IMR-90 (cell line): ENCODE measurements around the gene NEDD4L. TPM values are rescaled to one million over a fixed set of nuclear protein-coding genes. Genes with fewer than 3 reads are reported as not detected.

ENCODE experiments used
- ATAC-seq: fragments of 200-7000 bp; cut with Tn5 transposase; 2 replicates; pipeline ENCODE4 v1.9.1; 2020; ENCODE audit warnings: low read depth, mild to moderate bottlenecking, moderate library complexity
- BruUV-seq: library from RNA; stranded (reverse); fragments of 400-500 nt; replicated peaks from 2 replicates; lab custom pipeline; 2021; lab: Mats Ljungman, UMichigan
- CTCF ChIA-PET: fragments of 300-600 bp; formaldehyde crosslinking; extraction: SDS; loops from one replicate; lab custom pipeline; 2021; ENCODE audit warnings: antibody characterized with exemption; lab: Yijun Ruan, JAX
- POLR2A ChIA-PET: fragments of 300-600 bp; sonication (Branson Sonifier 250); formaldehyde crosslinking; loops from one replicate; lab custom pipeline; 2022; ENCODE audit warnings: antibody characterized with exemption; ENCODE audit not compliant: unreplicated experiment; lab: Charles Lee
- DNase-seq: peaks from one replicate; pipeline ENCODE4 v3.0.0; 2013
- H2AFZ ChIP-seq: replicated peaks from 2 replicates; pipeline ENCODE3; 2013; ENCODE audit warnings: low read length, mild to moderate bottlenecking; ENCODE audit not compliant: poor library complexity
- H2AK5ac ChIP-seq: 2 replicates; pipeline ENCODE4 v1.6.1; 2013; ENCODE audit warnings: low read depth, low read length, inconsistent platforms
- H2AK9ac ChIP-seq: replicated peaks from 2 replicates; pipeline ENCODE3; 2013; ENCODE audit warnings: mild to moderate bottlenecking, low read depth, low read length, moderate library complexity; ENCODE audit not compliant: poor library complexity
- H2BK120ac ChIP-seq: 2 replicates; pipeline ENCODE4 v1.6.1; 2013; ENCODE audit warnings: low read depth, low read length, inconsistent platforms
- H2BK15ac ChIP-seq: 3 replicates; pipeline ENCODE4 v1.6.1; 2013; ENCODE audit warnings: low read depth, low read length, inconsistent platforms
- H2BK20ac ChIP-seq: 2 replicates; pipeline ENCODE4 v1.6.1; 2013; ENCODE audit warnings: low read depth, mild to moderate bottlenecking, inconsistent platforms, low read length, moderate library complexity
- H2BK5ac ChIP-seq: 2 replicates; pipeline ENCODE4 v1.6.1; 2013; ENCODE audit warnings: mild to moderate bottlenecking, low read depth, low read length, inconsistent platforms; ENCODE audit not compliant: poor library complexity, severe bottlenecking
- H3K14ac ChIP-seq: replicated peaks from 2 replicates; pipeline ENCODE4 v1.6.1; 2013; ENCODE audit warnings: low read depth, low read length, inconsistent platforms
- H3K18ac ChIP-seq: 2 replicates; pipeline ENCODE4 v1.6.1; 2013; ENCODE audit warnings: low read depth, low read length, control low read depth
- H3K23ac ChIP-seq: 2 replicates; pipeline ENCODE4 v1.6.1; 2013; ENCODE audit warnings: low read depth, low read length, inconsistent platforms
- H3K27ac ChIP-seq: 2 replicates; pipeline ENCODE4 v1.5.1; 2013; ENCODE audit warnings: mild to moderate bottlenecking, control low read depth, low read length; ENCODE audit not compliant: insufficient read depth
- H3K27me3 ChIP-seq: 2 replicates; pipeline ENCODE4 v1.6.1; 2013; ENCODE audit warnings: low read length; ENCODE audit not compliant: control insufficient read depth, insufficient read depth
- H3K36me3 ChIP-seq: 2 replicates; pipeline ENCODE4 v1.6.1; 2013; ENCODE audit warnings: low read length, mixed read lengths; ENCODE audit not compliant: control insufficient read depth, insufficient read depth
- H3K4ac ChIP-seq: 2 replicates; pipeline ENCODE4 v1.6.1; 2013; ENCODE audit warnings: low read depth, low read length, inconsistent platforms
- H3K4me1 ChIP-seq: 2 replicates; pipeline ENCODE4 v1.6.1; 2013; ENCODE audit warnings: low read length, mixed read lengths; ENCODE audit not compliant: control insufficient read depth, insufficient read depth
- H3K4me2 ChIP-seq: 2 replicates; pipeline ENCODE4 v1.6.1; 2013; ENCODE audit warnings: low read depth, mild to moderate bottlenecking, control low read depth, low read length, moderate library complexity
- H3K4me3 ChIP-seq: 2 replicates; pipeline ENCODE4 v1.5.1; 2013; ENCODE audit warnings: low read depth, mild to moderate bottlenecking, control low read depth, low read length, moderate library complexity; ENCODE audit not compliant: insufficient read depth
- H3K56ac ChIP-seq: 2 replicates; pipeline ENCODE4 v1.6.1; 2013; ENCODE audit warnings: low read length, inconsistent platforms; ENCODE audit not compliant: insufficient read depth; ENCODE audit errors: extremely low read depth
- H3K79me1 ChIP-seq, 2 experiments: 2 replicates each; pipeline ENCODE4 v1.6.1; 2013; ENCODE audit warnings: low read length in 2 of 2, inconsistent platforms in 1 of 2, low read depth in 1 of 2
- H3K9ac ChIP-seq: 2 replicates; pipeline ENCODE4 v1.6.1; 2013; ENCODE audit warnings: low read depth, low read length, control low read depth
- H3K9me1 ChIP-seq: 2 replicates; pipeline ENCODE4 v1.6.1; 2013; ENCODE audit warnings: low read length, inconsistent platforms; ENCODE audit not compliant: insufficient read depth
- H3K9me3 ChIP-seq: 2 replicates; pipeline ENCODE4 v1.6.1; 2013; ENCODE audit warnings: low read length; ENCODE audit not compliant: control insufficient read depth, insufficient read depth
- H4K20me1 ChIP-seq: 2 replicates; pipeline ENCODE4 v1.6.1; 2013; ENCODE audit warnings: low read length, inconsistent platforms; ENCODE audit not compliant: insufficient read depth
- H4K5ac ChIP-seq: 2 replicates; pipeline ENCODE4 v1.6.1; 2013; ENCODE audit warnings: mild to moderate bottlenecking, low read depth, low read length, control low read depth
- H4K8ac ChIP-seq, 2 experiments: 2 replicates each; pipeline ENCODE4 v1.6.1; 2013; ENCODE audit warnings: low read depth in 2 of 2, low read length in 2 of 2, control low read depth in 1 of 2, inconsistent platforms in 1 of 2
- H4K91ac ChIP-seq: 2 replicates; pipeline ENCODE4 v1.6.1; 2013; ENCODE audit warnings: low read depth, low read length, inconsistent platforms; ENCODE audit not compliant: insufficient read depth
- CEBPB ChIP-seq: IDR thresholded peaks from 2 replicates; pipeline ENCODE4 v1.6.1; 2012; ENCODE audit warnings: low read depth, low read length, improper control_type of control experiment
- MAZ ChIP-seq: IDR thresholded peaks from 2 replicates; pipeline ENCODE4 v1.6.1; 2012; ENCODE audit warnings: low read depth, mild to moderate bottlenecking, low read length, improper control_type of control experiment, moderate library complexity, borderline replicate concordance
- MXI1 ChIP-seq: IDR thresholded peaks from 2 replicates; pipeline ENCODE4 v1.6.1; 2012; ENCODE audit warnings: low read depth, mild to moderate bottlenecking, low read length, moderate library complexity, borderline replicate concordance
- RAD21 ChIP-seq: IDR thresholded peaks from 2 replicates; pipeline ENCODE4 v1.6.1; 2012; ENCODE audit warnings: low read length, improper control_type of control experiment
- WGBS, 2 experiments: methylation state at CpG; one replicate each; pipeline versions ENCODE4 v1.1.5 to v1.1.7; 2013; ENCODE audit warnings: missing lambda C conversion rate in 2 of 2; ENCODE audit not compliant: insufficient read length in 1 of 2; ENCODE audit errors: extremely low coverage in 2 of 2; 5-methylcytosine and 5-hydroxymethylcytosine counted together
- dilution Hi-C: fragments of 300-500 bp; cut with HindIII; formaldehyde crosslinking; loops from one replicate; pipeline ENCODE4 v1.14.3; 2018; ENCODE audit warnings: low sequenced_read_pairs; ENCODE audit not compliant: unreplicated experiment
- in situ Hi-C: fragments of 300-500 bp; cut with MboI; formaldehyde crosslinking; loops from 3 replicates; pipeline ENCODE4 v1.14.3; 2019; ENCODE audit warnings: low sequenced_read_pairs, inconsistent platforms, mixed read lengths
- intact Hi-C: fragments of 100-400 bp; cut with micrococcal nuclease; formaldehyde crosslinking; loops from 2 replicates; pipeline ENCODE4 v1.10.0; 2022
- polyA plus RNA-seq, 3 experiments: library from polyadenylated mRNA; depleted of rRNA; stranded (reverse); fragments of >200 nt; gene quantifications; 2 replicates each; pipeline ENCODE4 v1.2.3, GENCODE V29; 2012; ENCODE audit warnings: low replicate concordance in 1 of 3
- total RNA-seq: library from RNA; depleted of rRNA; stranded (reverse); fragments of >200 nt; gene quantifications from 2 replicates; pipeline ENCODE4 v1.2.3, GENCODE V29; 2012
- TF ChIP-seq, protein P1 (sequence below): fragments of 150-350 bp; IDR thresholded peaks from 2 replicates; pipeline ENCODE4 v1.6.1; 2016; ENCODE audit warnings: low read depth, mild to moderate bottlenecking, low read length, moderate library complexity, borderline replicate concordance
- TF ChIP-seq, protein P2 (sequence below): fragments of 150-350 bp; IDR thresholded peaks from 2 replicates; pipeline ENCODE4 v1.6.1; 2017; ENCODE audit warnings: mild to moderate bottlenecking, antibody characterized with exemption, low read length, low read depth

The NEDD4L gene
- total and polyA plus RNA-seq, 2 of the 4 experiments (the other 2 are of a cell fraction): 10.0 to 10.9 TPM

DNA sequence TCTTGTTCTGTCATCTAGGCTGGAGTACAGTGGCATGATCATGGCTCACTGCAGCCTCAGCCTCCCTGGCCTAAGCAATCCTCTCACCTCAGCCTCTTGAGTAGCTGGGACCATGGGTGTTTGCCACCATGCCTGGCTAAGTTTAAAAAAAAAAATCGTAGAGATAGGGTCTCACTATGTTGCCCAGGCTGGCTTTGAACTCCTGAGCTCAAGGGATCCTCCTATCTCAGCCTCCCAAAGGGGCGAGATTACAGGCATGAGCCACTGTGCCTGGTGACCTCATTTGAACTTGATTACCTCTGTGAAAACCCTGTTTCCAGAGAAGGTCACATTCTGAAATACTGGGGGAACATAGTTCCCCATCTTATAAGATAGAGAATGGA, 190.3 kb downstream of the NEDD4L start:
- Histone ChIP-seq H4K8ac (no peak overlapping the region), H2BK120ac (no peak overlapping the region), H2BK5ac (no peak overlapping the region), H3K4ac (no peak overlapping the region), H3K79me1 (peaks cover 0 to 8% of the 10 kb centered on the region in 2 experiments; a peak in 2 of 4 replicates), H3K36me3 (no peaks in the 10 kb centered on the region), H4K91ac (no peak overlapping the region), H2AK5ac (no peak overlapping the region), H3K27ac (no peak overlapping the region), H2AFZ (no peak overlapping the region), H3K14ac (no peak overlapping the region), H3K9ac (no peak overlapping the region), H3K56ac (no peak overlapping the region), H4K5ac (no peak overlapping the region), H3K27me3 (no peaks in the 10 kb centered on the region), H3K4me2 (no peak overlapping the region), H2BK20ac (no peak overlapping the region), H3K4me3 (no peak overlapping the region), H3K9me1 (peaks cover 5% of the 10 kb centered on the region; the same call in 1 of the 2 replicates), H2BK15ac (no peak overlapping the region; the same call in 2 of the 3 replicates), H3K4me1 (peaks cover 2% of the 10 kb centered on the region; the same call in 1 of the 2 replicates), H3K18ac (no peak overlapping the region), H3K23ac (no peak overlapping the region), H3K9me3 (no peaks in the 10 kb centered on the region), H2AK9ac (no peak overlapping the region), H4K20me1 (no peaks in the 10 kb centered on the region)
- WGBS, 2 experiments: no CpG with 5 or more reads among the region's 2 CpGs
- CTCF ChIA-PET: no interaction called here
- BruUV-seq: no TSS peak
- in situ Hi-C loops (no loop called here), intact Hi-C loops (no loop called here), dilution Hi-C loops (no loop called here)
- TF ChIP-seq, protein P1, sequence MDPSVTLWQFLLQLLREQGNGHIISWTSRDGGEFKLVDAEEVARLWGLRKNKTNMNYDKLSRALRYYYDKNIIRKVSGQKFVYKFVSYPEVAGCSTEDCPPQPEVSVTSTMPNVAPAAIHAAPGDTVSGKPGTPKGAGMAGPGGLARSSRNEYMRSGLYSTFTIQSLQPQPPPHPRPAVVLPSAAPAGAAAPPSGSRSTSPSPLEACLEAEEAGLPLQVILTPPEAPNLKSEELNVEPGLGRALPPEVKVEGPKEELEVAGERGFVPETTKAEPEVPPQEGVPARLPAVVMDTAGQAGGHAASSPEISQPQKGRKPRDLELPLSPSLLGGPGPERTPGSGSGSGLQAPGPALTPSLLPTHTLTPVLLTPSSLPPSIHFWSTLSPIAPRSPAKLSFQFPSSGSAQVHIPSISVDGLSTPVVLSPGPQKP: no peak
- no peak for TF ChIP-seq MXI1
- no peak for TF ChIP-seq RAD21
- TF ChIP-seq, protein P2, sequence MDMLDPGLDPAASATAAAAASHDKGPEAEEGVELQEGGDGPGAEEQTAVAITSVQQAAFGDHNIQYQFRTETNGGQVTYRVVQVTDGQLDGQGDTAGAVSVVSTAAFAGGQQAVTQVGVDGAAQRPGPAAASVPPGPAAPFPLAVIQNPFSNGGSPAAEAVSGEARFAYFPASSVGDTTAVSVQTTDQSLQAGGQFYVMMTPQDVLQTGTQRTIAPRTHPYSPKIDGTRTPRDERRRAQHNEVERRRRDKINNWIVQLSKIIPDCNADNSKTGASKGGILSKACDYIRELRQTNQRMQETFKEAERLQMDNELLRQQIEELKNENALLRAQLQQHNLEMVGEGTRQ: no peak
- TF ChIP-seq MAZ: no peak
- TF ChIP-seq CEBPB: no peak
- no peak for DNase-seq
- ATAC-seq: no peak
- POLR2A ChIA-PET: no interaction called here
